Superior temporal gyrus (tissue), 1 donor: ENCODE measurements around the gene OR2Z1.

Experiments used
- DNase-seq: peaks from one replicate; pipeline ENCODE4 v3.0.0-alpha.2; 2016; ENCODE audit errors: extremely low spot score

The OR2Z1 gene, protein sequence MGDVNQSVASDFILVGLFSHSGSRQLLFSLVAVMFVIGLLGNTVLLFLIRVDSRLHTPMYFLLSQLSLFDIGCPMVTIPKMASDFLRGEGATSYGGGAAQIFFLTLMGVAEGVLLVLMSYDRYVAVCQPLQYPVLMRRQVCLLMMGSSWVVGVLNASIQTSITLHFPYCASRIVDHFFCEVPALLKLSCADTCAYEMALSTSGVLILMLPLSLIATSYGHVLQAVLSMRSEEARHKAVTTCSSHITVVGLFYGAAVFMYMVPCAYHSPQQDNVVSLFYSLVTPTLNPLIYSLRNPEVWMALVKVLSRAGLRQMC

DNA sequence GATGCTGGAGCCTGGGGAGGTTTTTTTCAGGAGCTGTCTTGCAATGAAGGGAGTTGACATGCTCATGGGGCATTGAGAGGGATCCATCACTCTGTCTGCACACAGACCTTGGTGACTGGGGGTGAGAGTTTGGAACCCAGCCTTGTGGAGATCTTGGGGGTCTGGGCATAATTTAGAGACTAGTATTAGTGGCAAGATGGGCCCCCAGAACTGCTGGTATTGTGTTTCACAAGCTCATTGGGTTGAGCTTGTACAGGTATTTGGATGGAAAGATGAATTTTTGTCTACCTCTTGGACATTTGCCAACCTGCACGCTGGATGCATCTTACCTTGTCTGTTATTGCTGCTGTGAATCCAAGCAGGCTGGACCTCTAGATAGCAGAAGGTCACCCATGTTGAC lies at the start of gene OR2Z1:
Gene OR2Z1 (plus strand): TSS at position 301 of the 400 bp plus-strand sequence. CDS start 9,395 bp downstream, outside the sequence.
- no peak for DNase-seq

DNA sequence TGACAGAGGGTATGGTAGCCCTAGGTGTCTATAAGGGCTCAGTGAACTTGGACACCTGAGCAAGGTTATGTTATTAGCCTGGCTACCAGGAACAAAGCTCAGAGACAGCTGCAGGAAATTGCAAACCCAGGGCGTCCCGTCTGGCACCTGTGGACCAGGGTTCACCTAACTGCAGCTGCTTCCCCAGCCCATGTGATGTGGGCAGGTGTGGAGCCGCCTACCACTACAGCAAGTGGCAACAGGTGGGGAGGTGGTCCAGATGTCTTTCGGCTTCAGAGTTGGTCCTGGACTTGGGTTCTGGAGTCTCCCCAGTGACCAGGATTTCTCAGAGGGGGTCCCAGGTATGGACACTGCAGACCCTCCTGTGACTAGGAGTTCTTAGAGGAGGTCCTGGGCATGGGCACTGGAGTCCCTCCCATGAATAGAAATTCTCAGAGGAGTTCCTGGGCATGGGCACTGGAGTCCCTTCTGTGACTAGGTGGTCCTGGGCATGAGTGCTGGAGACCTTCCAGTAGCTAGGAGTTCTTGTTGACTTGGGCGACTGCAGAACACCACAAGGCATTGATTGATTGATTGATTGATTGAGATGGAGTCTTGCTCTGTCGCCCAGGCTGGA lies 48.0 kb upstream of the OR2Z1 start:
- no peak for DNase-seq

DNA sequence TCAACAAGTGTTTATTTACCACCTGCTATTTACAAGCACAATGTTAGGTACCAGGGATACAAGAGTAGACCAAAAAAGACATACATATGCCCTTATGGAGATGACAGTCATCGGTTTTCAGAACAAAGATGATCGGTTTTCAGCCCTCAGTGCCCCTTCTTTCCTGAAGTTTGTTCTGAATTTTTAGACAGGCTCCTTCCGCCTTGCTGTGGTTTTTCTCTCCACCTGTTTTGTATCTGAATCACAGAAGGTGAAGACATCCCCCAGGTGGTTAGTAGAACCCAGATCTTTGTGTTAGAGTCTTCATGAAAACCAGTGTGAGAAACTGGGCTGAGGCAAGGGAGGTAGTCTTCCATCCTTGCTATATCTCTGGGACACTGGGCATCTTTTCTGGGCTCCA lies 46.4 kb upstream of the OR2Z1 start:
- no peak for DNase-seq

DNA sequence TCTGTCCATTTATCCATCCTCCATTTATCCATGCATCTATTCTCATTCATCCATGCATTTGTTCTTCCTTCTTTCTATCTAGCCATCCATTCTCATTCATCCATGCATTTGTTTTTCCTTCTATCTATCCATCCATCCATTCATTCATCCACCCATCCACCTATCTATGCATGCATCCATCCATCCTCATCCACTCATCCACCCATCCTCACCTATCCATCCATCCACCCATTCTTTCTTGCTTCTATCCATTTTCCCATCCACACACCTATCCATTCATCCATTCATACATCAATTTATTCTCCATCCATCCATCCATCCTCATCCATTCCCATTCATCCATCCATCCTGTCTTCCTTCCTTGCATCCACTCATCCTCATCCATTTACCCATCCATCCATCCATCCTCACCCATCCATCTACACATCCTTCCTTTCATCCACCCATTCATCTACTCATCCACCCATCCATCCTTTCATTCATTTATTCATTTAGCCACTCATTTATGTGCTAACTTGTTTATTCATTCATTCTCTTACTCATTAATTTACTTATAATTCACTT lies 43.1 kb upstream of the OR2Z1 start:
- DNase-seq, result no peak

DNA sequence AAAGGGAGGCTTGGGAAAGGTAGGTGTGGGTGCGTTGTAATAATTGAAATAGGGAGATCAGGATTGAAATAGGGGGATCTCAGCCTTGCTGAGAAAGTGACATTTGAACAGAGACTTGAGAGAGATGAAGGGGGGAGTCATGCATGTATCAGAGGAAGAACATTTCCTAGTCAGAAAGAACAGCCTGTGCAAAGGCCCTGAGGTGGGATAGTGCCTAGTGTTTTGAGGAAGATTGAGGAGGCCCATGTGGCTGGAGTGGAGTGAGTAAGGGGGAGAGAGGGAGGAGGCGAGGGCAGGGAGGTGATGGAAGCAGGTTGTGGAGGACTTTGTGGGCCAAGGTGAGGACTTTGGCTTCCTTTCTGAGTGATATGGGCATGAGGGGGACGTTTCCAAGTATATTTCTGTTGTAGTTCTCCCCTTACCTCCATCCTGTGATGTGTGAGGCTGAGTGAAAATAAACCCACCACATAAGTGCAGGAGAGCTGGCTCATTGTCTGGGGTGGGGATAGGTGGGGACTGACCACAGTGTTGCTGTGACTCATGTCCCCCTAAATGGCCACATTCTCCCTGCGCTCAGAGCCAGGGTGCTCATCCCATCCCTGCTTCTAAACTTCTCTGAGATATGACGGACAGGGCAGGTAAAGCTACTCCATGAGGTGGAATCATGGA lies 40.6 kb upstream of the OR2Z1 start:
- no peak for DNase-seq

DNA sequence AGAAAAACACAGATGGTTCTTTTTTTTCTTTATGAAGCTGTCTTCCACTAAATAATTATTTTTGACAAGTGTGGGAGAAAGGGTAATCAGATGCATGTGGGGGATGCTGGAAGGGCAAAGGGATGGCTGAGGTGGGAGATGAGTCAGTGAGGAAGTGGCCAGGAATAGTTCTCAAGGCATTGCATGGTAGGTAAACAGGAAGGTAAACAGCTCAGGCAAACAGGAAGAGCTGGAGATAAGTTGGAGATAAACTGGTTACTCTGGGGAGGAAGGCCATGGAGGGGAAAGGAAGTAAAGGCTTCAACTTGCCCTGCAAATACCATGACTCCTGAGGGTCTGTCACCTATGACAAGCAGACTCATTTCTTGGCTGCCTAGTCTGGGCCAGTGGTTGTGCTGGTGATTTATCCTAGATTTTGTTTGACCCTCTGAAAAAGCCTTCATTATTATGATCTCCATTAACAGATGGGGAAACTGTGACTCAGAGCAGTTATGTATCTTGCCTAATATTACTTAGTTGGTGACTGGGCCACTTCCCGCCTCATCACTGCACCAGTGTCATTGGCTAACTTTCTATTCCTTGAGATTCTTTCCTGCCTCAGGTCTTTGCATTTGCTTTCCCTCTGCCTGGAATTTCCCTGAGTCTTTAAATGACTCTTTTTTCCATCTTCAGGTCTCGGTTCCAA lies 39.9 kb upstream of the OR2Z1 start:
- DNase-seq, result no peak

DNA sequence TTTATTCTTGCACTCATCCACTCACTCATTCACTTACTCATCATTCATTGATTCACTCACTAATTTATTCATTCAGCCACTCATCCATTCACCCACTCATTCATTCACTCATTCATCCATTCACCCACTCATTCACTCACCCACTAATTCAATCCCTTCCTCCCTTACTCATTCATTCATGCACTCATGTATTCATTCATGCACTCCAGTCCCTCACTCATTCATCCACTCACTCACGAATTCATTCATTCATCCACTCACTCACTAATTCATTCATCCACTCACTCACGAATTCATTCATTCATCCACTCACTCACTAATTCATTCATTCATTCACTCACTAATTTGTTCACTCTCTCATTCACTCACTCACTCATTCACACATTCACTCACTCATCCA lies 39.0 kb upstream of the OR2Z1 start:
- no peak for DNase-seq

DNA sequence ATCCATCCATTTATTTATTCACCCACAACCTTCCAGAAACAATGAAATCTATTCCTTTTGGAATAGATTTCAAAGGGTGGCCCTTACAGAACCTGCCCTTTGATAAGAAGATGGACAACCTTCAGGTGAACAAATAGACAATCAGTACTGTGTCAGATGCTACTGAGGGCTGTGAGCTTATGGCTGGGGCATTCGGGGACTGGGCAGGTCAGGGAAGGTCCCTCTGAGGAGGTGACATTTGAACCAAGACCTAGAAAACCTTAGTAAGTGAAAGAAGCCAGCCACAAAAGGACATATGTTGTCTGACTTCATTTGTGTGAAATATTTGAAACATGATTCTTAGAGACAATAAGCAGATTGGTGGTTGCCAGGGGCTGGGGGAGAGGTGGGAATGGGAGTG lies 38.5 kb upstream of the OR2Z1 start:
- no peak for DNase-seq

DNA sequence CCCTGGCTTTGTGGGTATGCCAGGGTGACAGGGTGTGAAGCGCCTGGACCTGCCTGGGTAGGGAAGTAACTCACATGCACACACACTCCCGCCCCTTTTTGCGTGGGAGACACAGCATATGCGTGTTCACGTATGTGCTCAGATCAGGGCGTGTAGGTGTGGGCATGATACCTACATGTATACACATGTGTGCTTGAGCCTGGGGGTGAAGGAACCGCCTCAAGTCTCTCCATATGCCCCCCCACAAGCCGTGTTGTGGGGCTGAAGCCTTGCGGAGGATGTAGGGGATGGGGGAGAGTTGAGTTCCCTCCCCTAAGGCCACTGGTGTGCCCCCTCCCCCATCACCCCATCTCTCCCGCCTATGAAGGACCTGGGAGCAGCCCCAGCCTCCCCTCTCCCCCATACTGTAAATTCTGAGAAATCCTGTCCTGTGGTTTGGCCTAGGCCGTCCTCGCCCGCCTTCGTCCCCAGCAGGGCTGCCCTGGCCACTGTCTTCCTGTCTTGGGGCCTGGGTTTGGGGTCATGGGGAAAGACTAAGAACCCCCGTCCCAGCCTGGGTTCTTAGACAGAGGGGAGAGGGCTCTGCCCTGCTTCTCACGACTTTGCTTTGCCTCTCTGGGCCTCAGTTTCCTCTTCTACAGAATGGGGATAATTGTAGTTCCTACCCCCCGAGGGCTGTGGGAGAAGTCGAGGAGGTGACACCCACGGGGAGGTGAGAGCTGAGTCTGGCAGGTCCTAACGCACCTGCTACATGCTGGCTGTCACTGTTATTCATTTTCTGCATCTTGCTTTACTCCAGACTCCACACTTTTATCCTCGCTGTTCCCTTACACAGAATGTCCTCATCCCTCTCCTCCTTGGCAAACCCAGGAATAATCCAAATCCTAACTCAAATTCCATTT lies 37.2 kb upstream of the OR2Z1 start:
- DNase-seq, result no peak

DNA sequence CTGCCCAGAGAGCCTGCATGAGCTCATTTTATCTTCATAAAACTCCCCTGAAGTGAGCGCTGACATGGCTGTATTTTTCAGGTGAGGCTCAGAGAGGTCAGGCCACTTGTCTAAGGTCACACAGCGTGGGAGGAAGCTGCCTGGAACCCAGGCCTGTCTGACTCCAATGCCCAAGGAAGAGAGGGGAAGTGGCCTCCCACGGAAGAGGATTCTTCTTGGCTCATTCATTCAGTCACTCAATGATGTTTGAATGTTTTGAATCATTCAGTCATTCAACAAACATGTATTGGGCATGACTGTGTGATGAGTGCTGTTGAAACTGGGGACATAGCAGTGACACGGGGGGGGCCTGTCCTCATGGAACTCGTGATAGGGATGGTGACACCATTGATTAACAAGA lies 34.9 kb upstream of the OR2Z1 start:
- no peak for DNase-seq

DNA sequence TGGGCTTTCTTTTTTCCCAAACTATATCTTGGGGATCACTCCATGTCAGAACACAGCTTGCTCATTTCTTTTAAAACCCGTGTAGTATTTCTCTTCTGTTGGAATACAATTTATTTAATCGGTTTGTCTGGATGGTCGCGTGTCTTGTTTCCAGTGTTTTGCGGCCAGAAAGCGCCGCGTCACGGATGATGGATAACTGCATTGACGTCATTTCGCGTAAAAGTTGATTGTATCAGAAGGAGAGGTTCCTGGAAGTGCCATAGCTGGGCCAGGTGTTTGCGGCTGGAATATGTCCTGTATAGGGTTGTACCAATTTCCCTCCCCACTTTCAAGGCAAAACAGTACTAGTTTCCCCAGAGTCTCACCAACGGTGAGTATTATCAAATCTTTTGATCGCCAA lies 32.5 kb upstream of the OR2Z1 start:
- no peak for DNase-seq

DNA sequence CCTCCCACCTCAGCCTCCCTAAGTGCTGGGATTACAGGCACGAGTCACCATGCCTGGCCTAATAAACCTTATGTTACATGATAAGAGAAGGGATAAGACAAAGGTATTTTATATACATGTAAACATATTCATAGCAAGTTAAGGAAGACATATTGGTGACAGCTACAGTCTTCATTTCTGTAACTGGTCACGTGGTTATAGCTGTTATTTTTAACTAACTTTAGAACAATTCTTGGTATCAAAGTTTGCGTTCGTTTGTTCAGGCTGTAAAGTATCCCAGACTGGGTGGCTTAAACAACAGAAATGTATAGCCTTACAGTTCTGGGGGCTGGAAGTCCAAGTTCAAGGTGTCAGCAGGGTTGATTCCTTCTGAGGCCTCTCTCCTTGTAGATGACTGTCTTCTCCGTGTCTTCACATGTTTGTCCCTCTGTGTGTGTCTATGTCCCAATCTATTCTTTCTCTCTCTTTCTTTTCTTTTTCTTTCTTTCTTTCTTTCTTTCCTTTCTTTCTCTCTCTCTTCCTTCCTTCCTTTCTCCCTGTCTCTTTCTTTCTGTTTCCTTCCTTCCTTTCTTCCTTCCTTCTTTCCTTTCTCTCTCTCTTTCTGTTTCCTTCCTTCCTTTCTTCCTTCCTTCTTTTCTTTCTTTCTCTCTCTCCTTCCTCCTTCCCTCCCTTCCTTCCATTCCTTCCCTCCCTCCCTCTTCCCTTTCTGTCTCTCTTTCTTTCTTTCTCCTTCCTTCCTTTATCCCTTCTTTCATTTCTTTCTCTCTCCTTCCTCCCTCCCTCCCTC lies 30.5 kb upstream of the OR2Z1 start:
- no peak for DNase-seq

DNA sequence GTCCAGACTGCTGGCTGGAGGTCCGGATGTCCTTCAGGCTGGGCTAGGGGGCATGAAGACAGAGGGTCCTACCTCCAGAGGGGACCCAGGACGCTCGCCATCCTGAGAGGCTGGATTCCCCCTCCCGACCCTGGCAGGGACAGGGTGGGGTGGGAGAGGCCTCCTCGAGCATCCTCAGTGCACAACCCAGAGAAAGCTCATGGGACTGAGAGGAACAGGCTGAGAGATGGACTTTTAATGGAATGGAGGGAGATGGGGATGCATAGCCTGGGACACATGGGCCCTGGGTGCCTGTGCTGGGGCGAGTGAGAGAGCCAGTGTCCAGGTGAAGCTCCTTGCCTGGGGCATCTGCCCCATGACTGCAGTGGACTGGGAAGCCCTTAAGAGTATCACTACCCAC lies 25.9 kb upstream of the OR2Z1 start:
- DNase-seq, result no peak

DNA sequence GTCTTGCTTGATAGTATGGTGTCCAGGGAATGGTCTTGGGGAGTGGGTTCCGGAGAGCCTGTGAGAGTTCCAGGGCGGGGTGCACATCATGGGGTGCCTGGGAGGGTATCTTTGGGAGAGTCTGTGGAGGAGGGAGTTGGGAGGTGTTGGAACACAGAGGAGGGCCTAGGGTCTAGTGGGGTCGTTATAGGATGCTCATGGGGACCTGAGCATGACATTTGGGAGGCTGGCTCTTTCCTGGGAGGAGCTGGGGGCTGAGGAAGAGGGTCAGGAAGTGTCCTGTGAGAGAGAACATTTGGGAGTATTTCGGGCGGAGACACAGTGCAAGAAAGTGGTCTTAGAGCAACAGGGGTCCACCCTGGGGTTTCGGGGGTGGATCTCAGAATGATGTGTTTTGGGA lies 25.5 kb upstream of the OR2Z1 start:
- no peak for DNase-seq

DNA sequence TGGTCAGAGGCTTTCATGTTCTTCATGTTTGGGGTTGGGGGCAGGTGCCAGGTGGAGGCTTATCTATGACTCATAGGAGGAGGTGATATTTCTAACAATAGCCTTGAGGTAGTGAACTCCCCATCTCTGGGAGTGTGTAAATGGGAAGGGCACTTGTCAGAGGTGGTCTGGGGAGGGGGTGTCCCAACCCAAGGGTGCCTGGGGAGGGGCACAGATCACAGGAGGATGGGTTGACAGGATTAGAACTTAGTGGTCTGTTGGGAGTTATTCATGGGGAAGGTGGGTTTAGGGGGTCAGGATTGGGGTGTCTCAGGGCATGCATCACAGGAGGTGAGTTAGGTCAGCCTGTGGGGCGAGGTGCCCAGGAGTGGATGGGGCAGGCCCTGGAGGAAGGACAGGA lies 24.4 kb upstream of the OR2Z1 start:
- no peak for DNase-seq

DNA sequence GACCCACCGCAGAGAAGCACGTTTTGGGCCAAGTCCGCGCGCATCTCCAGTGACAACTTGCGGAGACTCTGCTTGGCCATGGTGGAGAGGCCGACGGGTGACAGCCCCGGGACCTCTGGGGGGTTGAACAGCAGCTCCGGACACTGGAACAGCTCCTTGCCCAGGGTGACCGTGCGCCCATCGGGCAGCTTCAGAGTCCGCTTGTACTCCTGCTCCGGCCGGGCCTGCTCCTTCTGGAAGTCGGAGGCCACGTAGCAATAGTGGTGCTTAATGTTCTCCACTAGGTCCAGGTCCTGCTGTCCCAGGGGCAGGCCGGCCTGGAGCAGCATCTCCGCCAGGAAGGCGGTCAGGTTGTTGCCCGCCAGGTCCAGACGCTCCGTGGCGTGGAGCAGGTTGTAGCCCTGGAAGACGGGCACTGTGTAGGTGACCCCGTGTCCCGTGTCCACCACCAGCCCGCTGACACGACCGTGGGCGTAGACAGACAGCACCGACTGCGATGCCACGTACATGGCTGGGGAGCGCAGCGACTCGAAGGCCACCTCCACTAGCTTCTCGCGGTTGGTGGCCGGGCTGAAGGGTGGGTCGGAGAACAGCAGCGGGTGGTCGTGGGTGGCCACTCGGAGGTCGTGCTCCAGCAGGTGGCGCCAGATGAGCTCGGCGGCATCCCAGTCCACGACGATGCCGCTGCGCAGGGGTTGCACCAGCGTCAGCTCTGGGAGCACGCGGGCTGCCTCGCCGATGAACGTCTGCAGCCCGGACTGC lies 23.6 kb upstream of the OR2Z1 start:
- DNase-seq, result no peak

DNA sequence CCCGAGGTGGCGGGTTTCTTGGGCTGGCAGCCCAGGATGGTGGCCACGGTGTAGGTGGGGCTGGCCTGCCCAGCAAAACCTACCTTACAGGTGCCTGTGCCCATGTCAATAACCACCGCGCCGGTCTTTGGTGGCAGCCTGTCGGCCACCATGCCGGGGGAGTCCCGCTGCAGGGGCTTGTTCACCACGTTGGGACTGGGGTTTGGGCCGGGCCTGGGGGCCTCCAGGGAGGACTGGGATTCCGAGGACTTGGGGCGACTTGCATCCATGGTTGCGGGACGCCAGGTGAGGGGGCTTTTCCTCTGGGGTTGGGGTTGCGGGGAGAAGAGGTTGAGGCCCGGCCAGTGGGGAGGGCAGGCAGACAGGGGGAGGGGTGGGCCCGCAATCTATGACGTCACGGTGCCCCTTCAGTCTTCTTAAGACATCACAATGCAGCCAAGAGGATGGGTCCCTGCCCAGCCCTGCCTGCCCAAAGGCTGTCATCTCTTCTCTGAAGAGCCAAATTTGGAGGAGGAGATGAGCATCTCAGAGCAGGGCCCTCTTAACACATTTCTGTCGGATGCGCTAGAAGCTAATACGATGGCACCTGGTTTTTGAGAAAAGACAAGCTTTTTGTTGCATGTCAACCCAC lies 22.9 kb upstream of the OR2Z1 start, which contains the start of gene ACTL9:
Gene ACTL9 (minus strand): TSS at position 363 of the 631 bp plus-strand sequence. CDS start 94 bp downstream, at position 269.
- no peak for DNase-seq

DNA sequence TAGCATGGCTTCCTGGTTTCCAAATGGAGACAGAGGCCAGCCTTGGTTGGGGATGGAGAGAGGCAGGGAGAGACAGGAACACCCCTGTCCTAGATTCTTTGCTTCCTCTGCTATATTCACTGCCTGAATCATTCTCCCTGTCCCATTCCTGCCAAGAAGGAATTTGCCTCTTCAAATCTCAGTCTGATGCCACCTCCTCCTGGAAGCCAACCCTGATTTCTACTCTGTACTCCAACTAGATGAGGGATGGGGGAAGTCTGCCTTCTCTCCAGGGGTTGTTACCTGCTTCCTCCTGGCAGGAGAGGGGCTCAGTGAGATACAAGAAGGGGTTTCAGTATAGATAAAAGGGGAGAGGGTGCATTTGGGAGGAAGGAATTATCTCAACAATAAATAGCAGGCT lies 21.5 kb upstream of the OR2Z1 start:
- no peak for DNase-seq

DNA sequence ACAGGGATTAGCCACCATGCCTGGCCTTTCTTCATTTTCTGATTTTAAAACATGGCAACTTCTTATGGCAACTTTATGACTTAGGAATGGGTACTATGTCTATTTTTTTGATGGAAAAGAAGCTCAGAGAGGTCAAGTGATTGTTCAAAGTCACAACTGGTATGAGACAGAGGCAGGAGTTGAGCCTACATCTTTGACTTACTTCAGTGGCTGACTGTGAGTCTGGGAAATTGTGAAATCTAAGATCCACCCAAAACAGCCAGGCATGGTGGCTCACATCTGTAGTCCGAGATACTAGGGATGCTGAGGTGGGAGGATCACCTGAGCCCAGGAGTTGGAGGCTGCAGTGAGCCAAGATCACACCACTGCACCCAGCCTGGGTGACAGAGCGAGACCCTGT lies 20.5 kb upstream of the OR2Z1 start:
- no peak for DNase-seq
